A673 (cell line): Measurements from ENCODE around the gene TMEM91.
"Not testable (repeated sequence)": the region's sequence is repeated elsewhere in the genome, so short reads cannot be mapped to it uniquely, and the experiment has no call there.

Experiments
- EZH2 ChIP-seq: fragments of 200-600 bp; sonication (generic); IDR thresholded peaks from 2 replicates; pipeline ENCODE4 v1.6.1; 2017; ENCODE audit warnings: borderline replicate concordance, low read depth, mild to moderate bottlenecking, mixed read lengths, antibody characterized with exemption, low read length; ENCODE audit not compliant: poor library complexity, severe bottlenecking
- TF ChIP-seq, protein P1 (sequence below): fragments of 300-800, 200-600 bp; sonication (generic); conservative IDR thresholded peaks from 2 replicates; pipeline ENCODE4 v1.5.1; 2017; ENCODE audit warnings: low read depth, mild to moderate bottlenecking, antibody characterized with exemption, low read length, moderate library complexity, mixed read lengths

GRCh38 chr19:41346916-41347315 is 29.4 kb upstream of the TMEM91 start:
- TF ChIP-seq, protein P1, sequence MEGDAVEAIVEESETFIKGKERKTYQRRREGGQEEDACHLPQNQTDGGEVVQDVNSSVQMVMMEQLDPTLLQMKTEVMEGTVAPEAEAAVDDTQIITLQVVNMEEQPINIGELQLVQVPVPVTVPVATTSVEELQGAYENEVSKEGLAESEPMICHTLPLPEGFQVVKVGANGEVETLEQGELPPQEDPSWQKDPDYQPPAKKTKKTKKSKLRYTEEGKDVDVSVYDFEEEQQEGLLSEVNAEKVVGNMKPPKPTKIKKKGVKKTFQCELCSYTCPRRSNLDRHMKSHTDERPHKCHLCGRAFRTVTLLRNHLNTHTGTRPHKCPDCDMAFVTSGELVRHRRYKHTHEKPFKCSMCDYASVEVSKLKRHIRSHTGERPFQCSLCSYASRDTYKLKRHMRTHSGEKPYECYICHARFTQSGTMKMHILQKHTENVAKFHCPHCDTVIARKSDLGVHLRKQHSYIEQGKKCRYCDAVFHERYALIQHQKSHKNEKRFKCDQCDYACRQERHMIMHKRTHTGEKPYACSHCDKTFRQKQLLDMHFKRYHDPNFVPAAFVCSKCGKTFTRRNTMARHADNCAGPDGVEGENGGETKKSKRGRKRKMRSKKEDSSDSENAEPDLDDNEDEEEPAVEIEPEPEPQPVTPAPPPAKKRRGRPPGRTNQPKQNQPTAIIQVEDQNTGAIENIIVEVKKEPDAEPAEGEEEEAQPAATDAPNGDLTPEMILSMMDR: not testable (repeated sequence)
- not testable (repeated sequence) for TF ChIP-seq EZH2
